Stimulated activated CD8-positive, alpha-beta memory T cell treated with anti-CD3 and anti-CD28 coated beads, Interleukin-7, amount 100 ng/mL, for 1 hour (primary cell): Measurements from ENCODE around the gene SNX1.

Source experiments
- DNase-seq, 2 donors: peaks; one replicate each; pipeline ENCODE4 v3.0.0-alpha.2; 2020; ENCODE audit warnings: low read depth in 2 of 2

SNX1 gene

DNA sequence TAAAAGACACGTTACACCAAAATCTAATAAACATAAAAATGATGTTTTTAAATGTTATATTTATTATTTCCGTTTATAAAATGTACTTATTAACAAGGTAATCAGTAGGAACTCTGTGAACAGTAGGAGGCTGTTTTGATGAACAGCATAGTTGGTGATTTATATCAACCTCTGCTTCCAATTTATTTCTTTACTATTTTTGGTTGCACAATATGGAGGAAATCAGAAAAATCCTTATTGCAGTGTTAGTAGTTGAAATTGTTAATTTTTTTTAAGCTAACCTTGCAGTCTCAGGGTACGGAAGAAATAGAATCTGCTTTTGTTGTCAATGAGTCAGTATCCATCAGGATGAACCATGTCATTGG is 50.7 kb downstream of the SNX1 start:
- DNase-seq: no peak

DNA sequence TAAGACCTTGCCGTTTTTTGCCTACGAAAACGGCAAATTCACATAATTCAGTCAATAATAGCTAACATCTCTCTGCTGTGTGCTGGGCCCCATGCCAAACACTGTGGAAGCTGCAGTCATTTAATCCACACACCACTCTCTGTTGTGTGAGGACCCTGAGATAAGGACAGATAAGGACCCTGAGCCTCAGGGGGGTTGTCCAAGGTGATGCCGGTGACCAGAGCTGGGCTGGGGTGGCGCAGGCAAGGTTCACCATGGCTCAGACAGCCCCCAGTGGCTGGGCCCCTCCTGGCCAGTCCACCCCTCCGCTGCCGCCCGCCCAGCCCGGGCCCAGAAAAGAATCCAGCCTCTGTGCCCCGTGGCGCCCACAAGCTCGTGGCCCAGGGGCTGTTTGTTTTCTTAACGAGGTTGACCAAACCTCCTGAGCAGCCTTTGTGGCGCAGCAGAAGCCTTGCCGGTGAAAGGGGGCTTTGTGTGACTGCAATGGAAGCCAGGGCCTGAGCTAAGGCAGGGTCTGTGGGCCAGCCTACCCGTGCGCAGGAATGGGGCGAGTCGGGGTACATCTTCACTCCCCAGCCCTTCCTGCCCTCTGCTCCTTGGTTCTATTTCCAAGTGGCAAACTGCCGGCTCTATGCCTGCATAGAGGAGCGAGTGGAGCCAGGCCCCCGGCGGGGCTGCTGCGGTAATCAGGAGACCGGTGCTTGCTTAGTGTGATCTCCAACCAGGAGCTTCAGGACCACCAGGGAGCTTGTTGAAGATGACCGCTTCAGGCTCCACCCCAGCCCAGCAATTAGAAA is 51.3 kb downstream of the SNX1 start:
- DNase-seq: no peak

DNA sequence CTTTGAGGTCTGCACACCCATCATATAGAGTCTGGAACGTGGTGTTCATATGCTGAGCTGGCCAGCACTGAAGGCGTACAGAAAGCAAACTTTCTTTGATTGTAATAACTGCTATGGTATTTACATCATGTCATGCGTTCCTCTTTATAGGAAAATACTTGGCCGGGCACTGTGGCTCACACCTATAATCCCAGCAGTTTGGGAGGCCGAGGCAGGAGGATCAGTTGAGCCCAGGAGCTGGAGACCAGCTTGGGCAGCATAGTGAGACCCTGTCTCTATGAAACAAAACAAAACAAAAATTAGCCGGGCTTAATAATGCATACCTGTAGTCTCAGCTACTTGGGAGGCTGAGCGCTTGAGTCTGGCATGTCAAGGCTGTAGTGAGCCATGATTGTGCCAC is 52.4 kb downstream of the SNX1 start:
- no peak for DNase-seq

DNA sequence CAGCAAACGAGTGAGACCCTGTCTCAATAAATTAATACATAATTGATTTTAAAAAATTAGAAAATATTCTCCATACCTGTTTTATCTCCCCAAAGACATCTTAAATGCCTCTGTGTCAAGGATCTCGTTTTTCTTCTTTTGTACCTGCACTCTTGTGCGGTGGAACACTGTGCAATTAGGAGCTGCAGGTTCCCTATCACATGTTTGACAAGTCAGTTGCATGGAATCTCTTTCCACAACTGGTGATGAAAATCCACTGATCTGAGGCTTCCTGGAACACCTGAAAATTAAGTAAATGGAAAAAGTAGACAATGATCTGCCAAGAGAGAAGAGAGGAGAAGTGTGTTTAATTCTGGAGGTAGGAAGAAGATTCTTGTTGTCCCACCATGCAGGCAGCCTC is 52.8 kb downstream of the SNX1 start:
- DNase-seq: no peak

DNA sequence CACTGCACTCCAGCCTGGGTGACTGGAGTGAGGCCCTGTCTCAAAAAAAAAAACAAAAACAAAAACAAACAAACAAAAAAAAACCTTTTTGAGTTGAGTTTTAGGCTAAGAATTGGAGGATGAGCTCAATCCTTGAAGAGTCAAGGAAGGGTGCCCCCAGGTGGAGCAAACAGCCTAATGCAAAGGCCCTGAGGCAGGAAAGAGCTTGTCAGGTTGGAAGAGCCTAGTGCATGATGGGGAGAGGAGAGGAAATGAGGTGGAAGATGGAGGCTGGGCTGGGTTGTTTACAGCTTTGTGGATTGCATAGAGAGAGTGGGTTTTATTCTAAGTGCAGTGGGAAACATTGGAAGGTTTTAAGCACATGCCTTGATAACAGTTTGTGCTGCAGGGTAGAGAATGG is 53.6 kb downstream of the SNX1 start:
- DNase-seq: no peak

DNA sequence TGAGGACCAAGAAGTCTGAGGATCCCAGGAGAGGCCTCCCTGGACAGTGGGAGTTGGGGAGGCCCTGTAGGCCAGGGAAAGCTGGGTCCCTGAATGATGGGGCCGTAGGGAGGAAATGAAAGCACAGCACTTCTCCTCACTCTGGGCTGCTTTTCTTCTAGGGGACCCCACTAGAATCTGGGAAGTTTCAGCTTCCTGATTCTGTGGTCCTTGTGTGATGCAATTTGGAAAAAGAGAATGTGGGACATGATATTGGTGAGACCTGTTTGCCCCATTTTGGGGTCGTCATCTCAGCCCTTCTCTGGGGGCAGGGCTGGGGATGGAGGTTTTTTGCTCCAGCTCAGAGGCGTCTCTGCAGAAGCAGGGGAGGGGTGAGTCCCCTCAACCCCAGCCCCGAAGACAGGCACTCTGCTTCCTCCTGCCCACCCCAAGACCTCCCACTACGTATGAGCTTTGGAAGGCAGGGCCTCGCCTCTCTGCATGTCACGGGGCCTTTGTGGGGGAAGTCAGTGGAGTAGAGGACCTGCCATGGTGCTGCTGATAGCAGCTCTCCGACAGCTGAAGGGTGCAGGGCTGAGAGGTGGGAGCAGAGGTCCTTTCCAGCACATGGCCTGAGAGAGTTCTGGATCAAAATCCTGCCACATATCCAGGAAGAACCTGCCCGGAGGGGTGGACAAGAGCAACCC is 54.3 kb downstream of the SNX1 start:
- no peak for DNase-seq

DNA sequence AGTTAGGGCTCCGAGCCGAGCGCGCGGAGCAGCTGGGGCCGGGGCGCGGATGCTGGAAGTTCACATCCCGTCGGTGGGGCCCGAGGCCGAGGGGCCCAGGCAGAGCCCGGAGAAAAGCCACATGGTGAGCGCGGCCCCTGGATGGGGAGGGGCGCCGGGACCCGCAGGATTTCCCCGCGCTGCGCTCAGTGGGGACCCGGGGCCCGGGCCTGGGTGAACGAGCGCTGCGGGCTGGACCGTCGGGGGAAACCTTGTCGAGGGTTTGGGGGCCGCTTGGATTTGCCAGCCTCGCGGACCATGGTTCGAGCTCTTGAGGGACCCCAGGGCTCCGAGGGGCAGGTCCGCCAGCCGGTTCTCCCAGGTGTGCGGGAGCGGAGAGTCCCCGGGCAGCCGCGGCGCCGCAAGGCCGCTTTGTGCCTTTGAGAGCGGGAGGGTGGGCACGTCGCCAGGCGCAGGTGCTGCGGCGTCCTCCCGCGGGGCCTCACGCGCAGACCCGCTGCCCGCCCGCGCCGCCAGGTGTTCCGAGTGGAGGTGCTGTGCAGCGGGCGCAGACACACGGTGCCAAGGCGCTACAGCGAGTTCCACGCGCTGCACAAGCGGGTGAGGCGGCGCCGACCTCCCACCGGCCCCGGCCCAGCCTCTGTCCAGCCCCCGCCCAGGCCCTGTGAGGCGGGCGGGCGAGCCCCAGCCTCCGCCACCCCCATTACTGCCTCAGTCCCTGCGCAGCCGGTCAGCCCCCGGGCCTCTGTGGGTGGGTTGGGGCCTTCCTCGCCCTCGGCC is 56.1 kb downstream of the SNX1 start, which contains the start of gene SNX22:
Gene SNX22 (plus strand): TSS at position 5 of the 780 bp plus-strand sequence. CDS start 45 bp downstream, at position 50.
- DNase-seq: no peak

DNA sequence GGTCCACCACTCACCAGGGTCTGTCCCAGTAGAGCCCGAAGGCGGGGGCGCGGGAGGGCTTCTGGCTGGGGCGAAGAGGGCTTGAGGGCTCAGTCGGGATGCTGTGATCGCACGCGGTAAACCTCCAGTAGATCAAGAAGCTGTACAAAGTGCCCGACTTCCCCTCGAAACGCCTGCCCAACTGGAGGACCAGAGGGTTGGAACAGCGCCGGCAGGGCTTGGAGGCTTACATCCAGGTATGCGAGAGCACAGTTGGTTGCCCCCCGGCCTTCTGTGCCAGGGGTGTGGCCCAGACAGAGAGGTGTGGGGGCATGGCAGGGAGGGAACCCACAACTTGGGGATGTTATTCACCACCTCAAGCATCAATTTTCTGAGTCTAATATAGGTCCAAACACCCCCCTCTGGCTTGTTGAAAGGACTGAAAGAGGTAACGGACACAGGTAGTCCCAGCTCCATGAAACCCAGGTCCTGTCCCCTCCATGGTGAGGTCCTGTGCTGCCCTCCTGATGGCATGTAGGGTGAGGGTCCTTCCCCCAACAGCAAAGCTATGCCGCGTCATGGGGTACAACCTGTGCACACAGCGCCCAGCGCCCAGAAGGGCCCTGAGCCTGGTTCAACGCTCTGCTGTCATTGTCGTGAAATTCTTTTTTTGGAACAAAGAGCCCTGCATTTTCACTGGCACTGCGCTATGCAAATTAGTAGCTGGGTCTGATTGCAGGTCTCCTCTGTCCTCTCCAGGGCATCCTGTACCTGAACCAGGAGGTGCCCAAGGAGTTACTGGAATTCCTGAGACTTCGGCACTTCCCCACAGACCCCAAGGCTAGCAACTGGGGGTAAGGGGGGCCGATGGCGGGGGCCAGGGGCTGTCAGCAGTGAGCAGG is 57.0 kb downstream of the SNX1 start:
- DNase-seq: no peak

DNA sequence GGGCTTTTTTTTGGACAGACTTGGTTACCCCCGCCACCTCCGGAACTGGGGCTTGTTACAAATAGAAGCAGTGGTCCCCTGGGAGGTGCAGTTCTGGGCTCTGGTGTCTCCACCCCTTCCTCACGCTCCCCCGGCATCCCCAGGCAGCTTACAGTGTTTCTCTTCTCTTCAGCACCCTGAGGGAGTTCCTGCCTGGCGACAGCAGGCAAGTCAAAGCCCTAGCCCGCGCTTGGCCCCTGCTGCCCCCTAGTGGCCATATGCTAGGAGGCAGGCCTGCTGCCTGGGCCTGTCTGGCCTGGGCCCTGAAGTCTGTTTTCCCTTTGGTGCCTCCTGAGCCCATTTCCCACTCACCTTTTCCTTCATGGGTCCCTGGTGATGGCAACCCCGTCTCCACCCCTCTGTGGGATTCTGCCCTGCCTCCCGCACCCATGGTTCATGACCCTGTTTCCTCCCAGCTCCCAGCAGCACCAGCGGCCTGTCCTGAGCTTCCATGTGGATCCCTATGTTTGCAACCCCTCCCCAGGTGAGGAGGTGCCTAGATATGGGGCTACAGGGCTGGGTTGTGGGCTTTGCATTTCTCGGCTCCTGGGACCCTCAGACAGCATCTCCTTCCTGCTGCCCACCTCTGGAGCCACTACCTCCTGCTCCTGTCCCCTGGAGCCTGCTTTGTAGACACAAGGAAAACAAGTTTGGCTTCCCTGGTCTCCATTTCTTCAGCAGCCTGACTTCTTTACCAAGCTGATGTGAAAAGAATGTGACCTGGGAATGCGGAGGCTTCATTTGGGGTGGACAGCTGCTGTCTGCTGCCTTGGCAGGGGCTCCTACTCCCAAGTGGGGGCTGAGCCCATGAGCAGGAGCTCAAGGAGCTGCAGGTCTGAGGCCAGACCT is 57.9 kb downstream of the SNX1 start:
- peak; percentile 83 to 88 for DNase-seq

DNA sequence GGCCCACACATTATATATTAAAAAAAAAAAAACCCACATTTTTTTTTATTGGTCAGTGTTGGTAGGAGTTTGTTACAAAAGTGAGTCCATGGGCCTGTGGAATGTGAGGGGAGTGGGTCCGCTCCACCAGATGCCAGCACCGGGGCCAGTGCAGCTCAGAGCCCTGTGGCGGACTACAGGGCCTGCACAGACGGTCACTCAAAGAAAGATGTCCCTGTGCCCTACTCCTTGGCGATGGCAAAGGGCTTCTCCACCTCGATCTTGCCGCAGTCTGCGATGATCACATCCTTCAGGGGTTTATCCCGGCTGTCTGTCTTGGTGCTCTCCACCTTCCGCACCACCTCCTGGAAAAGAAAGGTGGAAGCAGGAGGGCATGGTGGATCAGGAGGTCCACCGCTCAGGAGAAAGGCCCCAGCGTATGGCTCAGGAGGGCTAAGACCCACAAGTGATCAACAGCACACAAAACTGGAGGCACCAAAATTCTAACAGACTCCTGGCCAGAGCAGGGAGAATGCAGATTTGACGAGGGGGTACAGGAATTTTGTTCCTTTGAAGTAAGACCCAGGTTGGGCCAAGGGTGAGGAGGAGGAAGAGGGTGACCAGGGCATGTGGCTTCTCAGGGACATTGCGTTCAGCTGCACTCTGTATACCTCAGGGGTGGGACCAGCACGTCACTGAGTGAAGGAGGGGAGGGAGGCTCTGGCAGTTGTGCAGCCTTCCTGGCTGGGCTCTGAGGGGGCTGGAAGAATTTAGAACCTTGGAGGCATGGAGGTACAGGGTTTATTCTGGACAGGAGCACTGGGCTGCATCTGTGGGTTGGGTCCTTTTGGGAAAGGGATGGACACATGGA is 60.2 kb downstream of the SNX1 start:
- DNase-seq: no peak

DNA sequence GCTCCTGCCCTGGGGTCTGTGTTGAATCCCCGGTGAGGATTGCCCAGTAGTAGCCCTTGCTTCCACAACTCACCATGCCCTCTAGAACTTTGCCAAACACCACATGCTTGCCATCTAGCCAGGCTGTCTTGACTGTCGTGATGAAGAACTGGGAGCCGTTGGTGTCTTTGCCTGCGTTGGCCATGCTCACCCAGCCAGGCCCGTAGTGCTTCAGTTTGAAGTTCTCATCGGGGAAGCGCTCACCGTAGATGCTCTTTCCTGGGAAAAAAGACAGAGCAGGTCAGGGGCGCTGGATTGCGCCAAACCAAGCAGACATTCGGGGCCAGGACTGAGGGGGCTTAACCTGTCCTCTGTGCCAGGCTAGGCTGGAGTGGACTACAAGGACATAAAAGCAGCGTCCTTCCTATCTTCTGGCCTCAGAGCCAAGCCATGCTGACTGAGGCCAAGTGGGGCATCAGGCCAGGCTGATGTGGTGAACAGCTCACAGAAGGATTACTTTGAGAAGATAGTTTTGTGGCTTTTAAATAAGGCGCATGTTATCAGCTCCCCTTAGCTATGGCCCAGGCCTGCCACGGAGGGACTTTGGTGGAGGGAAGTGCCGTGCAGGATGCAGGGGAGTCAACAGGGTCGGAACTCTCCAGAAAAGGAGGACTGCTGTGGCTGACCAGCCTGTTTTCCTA is 61.0 kb downstream of the SNX1 start:
- no peak for DNase-seq

DNA sequence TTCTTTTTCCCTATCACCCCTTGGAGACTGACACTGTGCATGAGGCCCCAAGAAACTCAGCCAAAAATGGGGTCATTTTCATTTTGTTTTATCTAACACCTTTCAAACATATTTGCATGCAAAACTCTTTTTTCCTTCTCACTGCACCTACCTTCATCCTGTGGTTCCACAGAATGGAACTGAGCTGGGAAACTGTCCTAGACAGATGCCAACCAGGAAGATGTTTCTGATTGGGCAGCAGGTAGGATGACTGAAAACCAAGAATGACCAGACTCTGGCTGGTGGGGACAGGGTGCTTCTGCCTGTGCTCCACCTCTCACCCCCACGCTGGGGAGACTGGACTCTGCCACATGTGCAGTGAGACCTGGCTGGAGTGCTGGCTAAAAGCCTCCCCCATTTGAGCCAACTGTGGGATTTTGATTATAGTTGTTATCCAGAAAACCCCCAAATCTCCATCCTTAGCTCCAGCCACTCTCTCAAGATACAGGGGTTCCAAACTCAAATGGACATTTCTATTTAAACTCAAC is 61.9 kb downstream of the SNX1 start:
- no peak for DNase-seq

DNA sequence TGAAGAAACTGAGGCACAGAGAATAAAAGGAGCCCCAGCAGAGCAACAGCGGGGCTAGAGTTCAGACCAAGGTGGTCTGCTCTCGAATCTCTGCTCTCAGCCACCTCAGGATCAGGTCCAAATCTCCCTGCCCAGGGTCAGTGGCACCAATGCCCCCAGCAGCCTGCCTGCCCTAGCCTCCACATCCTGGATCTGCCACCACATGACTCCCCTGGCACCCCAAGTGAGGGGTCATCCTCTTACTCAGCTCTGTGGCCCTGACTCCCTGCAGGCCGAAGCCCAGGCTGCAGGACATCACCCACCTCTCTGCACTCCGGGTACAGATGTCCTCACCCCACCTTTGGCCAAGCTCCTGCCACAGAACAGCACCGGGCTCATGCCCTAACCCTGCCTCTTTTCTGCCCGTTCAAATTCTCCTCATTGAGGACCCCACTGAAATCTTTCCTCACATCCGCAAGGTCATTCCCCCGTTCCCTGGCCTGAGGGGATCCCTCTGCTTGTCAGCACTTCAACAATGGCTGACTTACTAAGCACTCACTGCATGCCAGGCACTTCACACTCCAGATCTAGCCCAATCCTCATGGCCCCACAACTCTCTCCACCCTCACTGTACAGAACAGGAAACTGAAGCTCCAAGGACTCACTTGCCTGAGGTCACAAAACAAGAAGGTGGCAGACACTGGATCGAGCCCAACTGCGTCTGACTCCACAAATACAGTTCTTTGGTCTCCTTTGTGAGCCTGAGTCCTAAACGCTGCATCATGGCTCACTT is 62.8 kb downstream of the SNX1 start:
- DNase-seq: no peak

DNA sequence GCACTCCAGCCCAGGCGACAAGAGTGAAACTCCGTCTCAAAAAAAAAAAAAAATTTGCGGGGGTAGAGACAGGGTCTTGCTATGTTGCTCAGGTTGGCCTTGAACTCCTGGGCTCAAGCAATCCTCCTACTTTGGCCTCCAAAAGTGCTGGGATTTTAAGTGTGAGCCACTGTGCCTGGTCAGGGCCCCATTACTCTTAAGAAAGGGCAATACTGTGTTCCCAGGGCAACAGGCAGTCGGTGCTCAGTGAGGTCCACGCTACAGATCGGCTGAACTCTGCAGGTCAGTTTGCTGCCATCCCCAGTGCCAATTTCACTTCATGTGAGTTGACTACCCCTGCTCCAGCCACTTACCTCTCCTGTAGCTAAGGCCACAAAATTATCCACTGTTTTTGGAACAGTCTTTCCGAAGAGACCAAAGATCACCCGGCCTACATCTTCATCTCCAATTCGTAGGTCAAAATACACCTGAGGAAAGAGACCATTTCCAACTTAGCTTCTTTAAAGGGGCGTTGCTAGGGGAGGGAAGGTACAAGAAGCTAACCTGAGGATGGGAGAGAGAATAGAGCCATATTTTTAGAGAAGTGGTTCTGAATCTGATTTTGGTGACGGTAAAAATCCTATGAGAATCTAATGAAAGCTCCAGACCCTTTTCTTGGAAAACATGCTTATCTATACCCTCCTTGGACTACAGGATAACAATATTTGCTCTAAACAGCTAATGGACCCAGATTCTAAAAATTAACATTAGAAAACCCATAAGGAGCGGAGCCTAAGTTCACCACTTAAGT is 66.1 kb downstream of the SNX1 start:
- no peak for DNase-seq

DNA sequence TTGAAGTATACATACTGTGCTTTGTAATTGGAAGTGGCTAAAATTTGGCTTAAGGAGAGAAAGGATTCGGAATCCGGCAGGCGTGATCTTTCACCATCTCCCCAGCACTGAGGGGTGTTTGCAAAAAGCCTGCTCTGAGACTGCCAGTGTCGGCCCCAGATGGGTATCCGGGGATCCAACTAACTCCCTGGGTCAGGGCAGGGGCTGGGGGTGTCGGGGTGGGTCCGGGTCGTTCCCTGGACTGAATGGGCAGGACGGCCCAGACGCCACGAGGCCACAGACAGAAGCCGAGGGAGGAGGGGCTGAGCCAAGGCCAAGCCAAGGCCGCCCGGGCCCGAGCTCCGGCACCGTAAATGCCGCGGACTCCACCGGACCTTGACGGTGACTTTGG is 66.7 kb downstream of the SNX1 start:
- no peak for DNase-seq

DNA sequence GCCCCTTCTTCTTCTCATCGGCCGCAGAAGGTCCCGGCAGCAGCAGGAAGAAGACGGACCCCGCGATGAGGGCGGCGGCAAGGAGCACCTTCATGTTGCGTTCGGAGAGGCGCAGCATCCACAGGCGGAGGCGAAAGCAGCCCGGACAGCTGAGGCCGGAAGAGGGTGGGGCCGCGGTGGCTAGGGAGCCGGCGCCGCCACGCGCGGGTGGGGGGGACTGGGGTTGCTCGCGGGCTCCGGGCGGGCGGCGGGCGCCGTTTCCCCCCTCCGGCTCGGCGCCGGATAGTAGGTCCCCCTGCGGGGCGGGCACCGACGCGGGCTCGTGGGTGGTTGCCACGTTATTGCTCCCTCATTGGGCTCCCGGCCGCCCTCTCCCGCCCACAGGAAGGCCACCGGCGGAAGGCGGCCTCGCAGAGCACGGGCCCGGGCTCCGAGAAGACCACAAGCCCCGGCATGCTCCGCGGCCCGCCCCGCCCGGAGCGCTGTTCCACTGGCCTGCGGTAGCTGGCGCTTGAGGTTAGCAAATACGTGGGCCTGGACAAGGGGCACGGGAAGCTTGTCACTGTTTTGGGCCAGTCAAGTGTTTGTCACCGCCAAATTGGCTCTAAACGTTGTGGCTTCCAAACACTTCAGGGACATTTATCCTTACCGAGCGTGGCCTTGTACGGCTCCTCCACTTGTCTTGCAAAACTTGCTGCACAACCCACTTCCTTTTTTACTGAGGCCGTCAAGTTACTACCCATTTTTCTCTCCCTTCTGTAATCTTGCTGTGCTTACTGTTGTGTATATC is 67.3 kb downstream of the SNX1 start, which contains the start of gene PPIB:
Gene PPIB (minus strand): TSS at position 154 of the 790 bp plus-strand sequence. CDS start 36 bp downstream, at position 118.
- peak; percentile 91 to 92 for DNase-seq
